Endothelial cell of umbilical vein (primary cell): Measurements from ENCODE around the gene PCDH19. TPM values are rescaled to one million over a fixed set of nuclear protein-coding genes. Genes with fewer than 3 reads are reported as not detected.

Experiments
- BruUV-seq: library from RNA; stranded (reverse); fragments of 400-500 nt; replicated peaks from 2 replicates; lab custom pipeline; 2021; lab: Mats Ljungman, UMichigan
- CTCF ChIA-PET: fragments of 300-600, 350-600 bp; sonication (Branson Sonifier 250); formaldehyde crosslinking; loops from one replicate; lab custom pipeline; 2021; ENCODE audit warnings: antibody characterized with exemption, inconsistent platforms; lab: Charles Lee
- POLR2A ChIA-PET: fragments of 300-600, 350-600 bp; sonication (Branson Sonifier 250); formaldehyde crosslinking; loops from one replicate; lab custom pipeline; 2021; ENCODE audit warnings: antibody characterized with exemption, inconsistent platforms; lab: Charles Lee
- DNase-seq: peaks from one replicate; pipeline ENCODE4 v3.0.0-alpha.2; 2011; ENCODE audit warnings: low read depth, low spot score
- FAIRE-seq: peaks from 2 replicates; lab custom pipeline; 2011; peaks lifted over from hg19 to GRCh38; lab: Jason Lieb, UNC
- H2AFZ ChIP-seq: 2 replicates; pipeline ENCODE4 v1.6.0; 2012; ENCODE audit warnings: low read depth, low read length, control low read depth, inconsistent platforms
- H3K27ac ChIP-seq: 2 replicates; pipeline ENCODE4 v1.5.1; 2011; ENCODE audit warnings: low read depth, mild to moderate bottlenecking, control low read depth, low read length, moderate library complexity; ENCODE audit not compliant: insufficient read depth
- H3K27me3 ChIP-seq, 2 experiments: 2 replicates each; pipeline versions ENCODE4 v1.6.0 to v1.6.1; 2011; ENCODE audit warnings: low read length in 2 of 2, mixed read lengths in 1 of 2; ENCODE audit not compliant: control insufficient read depth in 2 of 2, insufficient read depth in 2 of 2
- H3K36me3 ChIP-seq, 2 experiments: 2 replicates in 1 of 2; 3 replicates in 1 of 2; pipeline ENCODE4 v1.5.1; 2011; ENCODE audit warnings: low read length in 2 of 2, mild to moderate bottlenecking in 1 of 2, moderate library complexity in 1 of 2; ENCODE audit not compliant: control insufficient read depth in 2 of 2, insufficient read depth in 2 of 2; ENCODE audit errors: extremely low read depth in 1 of 2
- H3K4me1 ChIP-seq: 3 replicates; pipeline ENCODE4 v1.5.1; 2011; ENCODE audit warnings: mild to moderate bottlenecking, low read length; ENCODE audit not compliant: control insufficient read depth, insufficient read depth; ENCODE audit errors: extremely low read depth
- H3K4me2 ChIP-seq: 2 replicates; pipeline ENCODE4 v1.6.1; 2011; ENCODE audit warnings: low read length, control low read depth, mixed read lengths; ENCODE audit not compliant: insufficient read depth
- H3K4me3 ChIP-seq, 3 experiments: fragments of 200-600 bp in 1 of 3; sonication (generic), shearing (Covaris generic) in 1 of 3; replicated peaks in 1 of 3; 2 replicates each; pipeline ENCODE4 v1.5.1; 2011 to 2016; ENCODE audit warnings: control low read depth in 3 of 3, low read length in 3 of 3, mild to moderate bottlenecking in 2 of 3, inconsistent platforms in 1 of 3, low read depth in 1 of 3, moderate library complexity in 1 of 3; ENCODE audit not compliant: insufficient read depth in 1 of 3
- H3K79me2 ChIP-seq: 2 replicates; pipeline ENCODE4 v1.6.0; 2012; ENCODE audit warnings: low read length, inconsistent platforms; ENCODE audit not compliant: control insufficient read depth, insufficient read depth
- H3K9ac ChIP-seq: replicated peaks from 2 replicates; pipeline ENCODE3; 2011; ENCODE audit warnings: low read length, control low read depth; ENCODE audit not compliant: insufficient read depth; ENCODE audit errors: extremely low read depth
- H3K9me1 ChIP-seq: replicated peaks from 3 replicates; pipeline ENCODE4 v1.6.0; 2011; ENCODE audit warnings: mild to moderate bottlenecking, low read length; ENCODE audit not compliant: control insufficient read depth, insufficient read depth; ENCODE audit errors: extremely low read depth
- H3K9me3 ChIP-seq: replicated peaks from 2 replicates; pipeline ENCODE4 v1.5.1; 2012; ENCODE audit warnings: low read length, inconsistent platforms; ENCODE audit not compliant: control insufficient read depth, insufficient read depth
- H4K20me1 ChIP-seq: replicated peaks from 2 replicates; pipeline ENCODE3; 2011; ENCODE audit warnings: mild to moderate bottlenecking, low read length; ENCODE audit not compliant: control insufficient read depth, insufficient read depth; ENCODE audit errors: extremely low read depth
- EZH2 ChIP-seq: IDR thresholded peaks from 2 replicates; pipeline ENCODE4 v1.6.1; 2012; ENCODE audit warnings: borderline replicate concordance, low read depth, mild to moderate bottlenecking, moderate library complexity, low read length, inconsistent platforms; ENCODE audit not compliant: severe bottlenecking
- FOS ChIP-seq: IDR thresholded peaks from 2 replicates; pipeline ENCODE4 v1.6.1; 2011; ENCODE audit warnings: mild to moderate bottlenecking, low read length, moderate library complexity, borderline replicate concordance; ENCODE audit not compliant: insufficient read depth
- GATA2 ChIP-seq: IDR thresholded peaks from 2 replicates; pipeline ENCODE4 v1.7.0; 2011; ENCODE audit warnings: low read depth, mild to moderate bottlenecking, moderate library complexity, mixed read lengths, low read length; ENCODE audit not compliant: insufficient read length, insufficient read depth
- JUN ChIP-seq: IDR thresholded peaks from 2 replicates; pipeline ENCODE4 v1.6.1; 2011; ENCODE audit warnings: borderline replicate concordance, low read depth; ENCODE audit not compliant: insufficient read length, insufficient read depth
- MYC ChIP-seq: IDR thresholded peaks from one replicate; pipeline ENCODE4 v1.6.1; 2011; ENCODE audit warnings: mild to moderate bottlenecking, low read depth, low read length
- POLR2A ChIP-seq: IDR thresholded peaks from 2 replicates; pipeline ENCODE4 v1.6.1; 2012; ENCODE audit warnings: low read depth, mild to moderate bottlenecking, control low read depth, low read length
- POLR2AphosphoS5 ChIP-seq: IDR thresholded peaks from 2 replicates; pipeline ENCODE4 v1.6.1; 2012; ENCODE audit warnings: low read depth, mild to moderate bottlenecking, control low read depth, low read length, moderate library complexity; ENCODE audit not compliant: insufficient read depth
- dilution Hi-C: fragments of 300-500 bp; cut with MboI; formaldehyde crosslinking; loops from one replicate; pipeline ENCODE4 v1.15.0; 2019; ENCODE audit warnings: low sequenced_read_pairs; ENCODE audit not compliant: extremely low pct_ligation_motif_present
- intact Hi-C: fragments of 100-400 bp; cut with micrococcal nuclease; formaldehyde crosslinking; loops from one replicate; pipeline ENCODE4 v1.10.0; 2022
- polyA plus RNA-seq, 4 experiments: library from polyadenylated mRNA; depleted of rRNA in 3 of 4; stranded (reverse) in 3 of 4; unstranded in 1 of 4; fragments of >200 nt; gene quantifications; 2 replicates each; pipeline versions ENCODE4 v1.2.1 to v1.2.3, GENCODE V29; 2011 to 2012; ENCODE audit warnings: missing spikeins in 1 of 4
- total RNA-seq: library from RNA; stranded (reverse); gene quantifications from 2 replicates; pipeline ENCODE4 v1.2.3, GENCODE V29; 2021
- TF ChIP-seq, protein P1 (sequence below): IDR thresholded peaks from 2 replicates; pipeline ENCODE4 v1.6.1; 2011; ENCODE audit not compliant: insufficient read depth, insufficient read length
- TF ChIP-seq, protein P2 (sequence below), 2 donors: IDR thresholded peaks; 1 replicate in 1 of 2; 2 replicates in 1 of 2; pipeline ENCODE4 v1.5.1; 2011; ENCODE audit warnings: low read length in 2 of 2, mild to moderate bottlenecking in 2 of 2, moderate library complexity in 2 of 2, control low read depth in 1 of 2, inconsistent platforms in 1 of 2, low read depth in 1 of 2; ENCODE audit not compliant: insufficient read depth in 1 of 2; ENCODE audit errors: extremely low read depth in 1 of 2

The PCDH19 gene
- total and polyA plus RNA-seq, 2 donors (not counting 3 experiments of a cell fraction or from before 2014, with no cell fraction given) = 1.2 to 4.3 TPM

DNA sequence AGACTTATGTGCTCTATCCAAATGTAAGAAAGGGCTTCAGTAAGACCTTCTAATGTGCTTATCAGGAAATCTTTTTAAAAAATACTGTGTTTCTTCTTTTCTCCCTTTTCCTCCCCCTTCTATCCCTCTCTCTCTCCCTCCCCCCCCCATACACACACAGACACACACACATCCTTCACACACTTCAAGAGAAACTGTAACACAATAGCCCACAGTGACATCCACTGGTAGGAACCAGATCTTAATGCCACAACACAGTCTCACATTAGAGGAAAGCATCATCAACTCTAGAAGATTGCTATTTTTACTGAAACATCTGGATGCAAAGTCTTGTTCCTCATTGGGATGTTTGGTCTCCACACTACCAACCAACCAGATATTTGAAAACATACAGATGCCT is 4.6 kb downstream of the PCDH19 start:
- no peak overlapping the region for H3K4me3 ChIP-seq
- no peak overlapping the region for H2AFZ ChIP-seq
- no peak for FAIRE-seq
- dilution Hi-C loops (no loop called here), intact Hi-C loops (no loop called here)
- TF ChIP-seq, protein P1, sequence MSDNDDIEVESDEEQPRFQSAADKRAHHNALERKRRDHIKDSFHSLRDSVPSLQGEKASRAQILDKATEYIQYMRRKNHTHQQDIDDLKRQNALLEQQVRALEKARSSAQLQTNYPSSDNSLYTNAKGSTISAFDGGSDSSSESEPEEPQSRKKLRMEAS = no peak
- no peak for TF ChIP-seq FOS
- TF ChIP-seq EZH2 = no peak
- TF ChIP-seq POLR2A = no peak
- TF ChIP-seq, protein P2, sequence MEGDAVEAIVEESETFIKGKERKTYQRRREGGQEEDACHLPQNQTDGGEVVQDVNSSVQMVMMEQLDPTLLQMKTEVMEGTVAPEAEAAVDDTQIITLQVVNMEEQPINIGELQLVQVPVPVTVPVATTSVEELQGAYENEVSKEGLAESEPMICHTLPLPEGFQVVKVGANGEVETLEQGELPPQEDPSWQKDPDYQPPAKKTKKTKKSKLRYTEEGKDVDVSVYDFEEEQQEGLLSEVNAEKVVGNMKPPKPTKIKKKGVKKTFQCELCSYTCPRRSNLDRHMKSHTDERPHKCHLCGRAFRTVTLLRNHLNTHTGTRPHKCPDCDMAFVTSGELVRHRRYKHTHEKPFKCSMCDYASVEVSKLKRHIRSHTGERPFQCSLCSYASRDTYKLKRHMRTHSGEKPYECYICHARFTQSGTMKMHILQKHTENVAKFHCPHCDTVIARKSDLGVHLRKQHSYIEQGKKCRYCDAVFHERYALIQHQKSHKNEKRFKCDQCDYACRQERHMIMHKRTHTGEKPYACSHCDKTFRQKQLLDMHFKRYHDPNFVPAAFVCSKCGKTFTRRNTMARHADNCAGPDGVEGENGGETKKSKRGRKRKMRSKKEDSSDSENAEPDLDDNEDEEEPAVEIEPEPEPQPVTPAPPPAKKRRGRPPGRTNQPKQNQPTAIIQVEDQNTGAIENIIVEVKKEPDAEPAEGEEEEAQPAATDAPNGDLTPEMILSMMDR (IDR thresholded peaks at IDR 0.05; ENCODE audit: extremely low read depth in 1 of 2, insufficient read depth in 1 of 2, low read depth in 1 of 2, low read length in 2 of 2) = no peak
- no peak for TF ChIP-seq MYC
- TF ChIP-seq GATA2 = no peak
- no peak for TF ChIP-seq JUN
- TF ChIP-seq POLR2AphosphoS5 = no peak
- POLR2A ChIA-PET = no interaction called here
- H3K9ac ChIP-seq = no peak overlapping the region
- CTCF ChIA-PET = no interaction called here
- H3K4me1 ChIP-seq = no peaks in the 10 kb centered on the region
- H3K9me1 ChIP-seq = no peaks in the 10 kb centered on the region
- H3K4me2 ChIP-seq = no peak overlapping the region
- H3K9me3 ChIP-seq = no peaks in the 10 kb centered on the region
- no peaks in the 10 kb centered on the region for H3K79me2 ChIP-seq
- DNase-seq = no peak
- no peak overlapping the region for H3K27ac ChIP-seq
- no peaks in the 10 kb centered on the region for H3K36me3 ChIP-seq
- no TSS peak for BruUV-seq
- H3K27me3 ChIP-seq = peaks cover 36 to 37% of the 10 kb centered on the region in 2 experiments
- H4K20me1 ChIP-seq = no peaks in the 10 kb centered on the region
